GM13977 (cell line): ENCODE results near the gene KLHL29.

Experiments
- DNase-seq: peaks from one replicate; pipeline ENCODE4 v3.0.0; 2012; ENCODE audit warnings: low spot score
- in situ Hi-C: fragments of 300-500 bp; cut with MboI; formaldehyde crosslinking; loops from one replicate; pipeline ENCODE4 v1.12.0; 2022; ENCODE audit warnings: low sequenced_read_pairs, low pct_unique_long_range_greater_than_20kb, mixed read lengths, inconsistent platforms; ENCODE audit not compliant: unreplicated experiment
- TF ChIP-seq, protein P1 (sequence below): IDR thresholded peaks from 2 replicates; pipeline ENCODE4 v1.5.1; 2012; ENCODE audit warnings: mild to moderate bottlenecking, control low read depth; ENCODE audit not compliant: insufficient read depth; ENCODE audit errors: extremely low read depth, missing control alignments

The KLHL29 gene

DNA sequence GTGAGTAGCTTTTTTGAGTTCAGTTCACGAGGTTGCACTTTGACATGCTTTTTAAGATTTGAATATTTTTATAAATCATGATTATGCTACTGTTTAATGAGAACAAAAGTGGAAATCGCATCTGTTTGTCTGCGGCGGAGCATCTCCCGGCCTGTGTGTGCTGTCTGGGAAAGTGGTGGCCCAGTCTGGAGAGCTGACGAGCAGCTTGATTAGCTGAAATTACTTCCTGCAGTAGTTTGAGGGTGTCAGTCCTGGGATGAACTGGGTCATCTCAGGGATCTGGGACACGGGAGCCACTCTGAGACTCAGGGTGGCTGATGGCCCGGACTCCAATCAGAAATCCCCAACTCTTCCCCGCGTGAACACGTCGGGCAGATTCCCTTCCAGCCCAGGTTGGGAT is 115.9 kb downstream of the KLHL29 start:
- in situ Hi-C loops = no loop called here
- no peak for DNase-seq
- TF ChIP-seq, protein P1, sequence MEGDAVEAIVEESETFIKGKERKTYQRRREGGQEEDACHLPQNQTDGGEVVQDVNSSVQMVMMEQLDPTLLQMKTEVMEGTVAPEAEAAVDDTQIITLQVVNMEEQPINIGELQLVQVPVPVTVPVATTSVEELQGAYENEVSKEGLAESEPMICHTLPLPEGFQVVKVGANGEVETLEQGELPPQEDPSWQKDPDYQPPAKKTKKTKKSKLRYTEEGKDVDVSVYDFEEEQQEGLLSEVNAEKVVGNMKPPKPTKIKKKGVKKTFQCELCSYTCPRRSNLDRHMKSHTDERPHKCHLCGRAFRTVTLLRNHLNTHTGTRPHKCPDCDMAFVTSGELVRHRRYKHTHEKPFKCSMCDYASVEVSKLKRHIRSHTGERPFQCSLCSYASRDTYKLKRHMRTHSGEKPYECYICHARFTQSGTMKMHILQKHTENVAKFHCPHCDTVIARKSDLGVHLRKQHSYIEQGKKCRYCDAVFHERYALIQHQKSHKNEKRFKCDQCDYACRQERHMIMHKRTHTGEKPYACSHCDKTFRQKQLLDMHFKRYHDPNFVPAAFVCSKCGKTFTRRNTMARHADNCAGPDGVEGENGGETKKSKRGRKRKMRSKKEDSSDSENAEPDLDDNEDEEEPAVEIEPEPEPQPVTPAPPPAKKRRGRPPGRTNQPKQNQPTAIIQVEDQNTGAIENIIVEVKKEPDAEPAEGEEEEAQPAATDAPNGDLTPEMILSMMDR = no peak

DNA sequence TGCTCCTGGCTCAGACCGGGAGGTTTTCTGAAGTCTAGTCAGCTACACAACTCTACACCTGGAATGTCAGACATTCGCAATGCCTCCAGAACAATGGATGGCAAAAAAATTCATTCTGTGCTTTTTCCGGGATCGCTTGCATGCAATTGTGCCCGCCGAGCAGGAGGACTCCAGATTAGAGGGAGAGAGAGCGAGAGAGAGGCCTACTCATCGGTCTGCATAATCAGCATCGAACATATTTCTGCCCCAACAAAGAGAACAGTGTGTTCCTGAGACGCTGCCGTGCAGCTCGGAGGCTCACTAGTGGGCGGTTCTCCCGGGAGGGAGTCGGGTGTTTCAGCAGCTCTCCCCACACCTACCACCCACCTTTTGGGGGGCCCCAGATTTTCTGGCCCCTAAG is 117.1 kb downstream of the KLHL29 start:
- in situ Hi-C loops = no loop called here
- no peak for DNase-seq
- TF ChIP-seq, protein P1 = no peak

DNA sequence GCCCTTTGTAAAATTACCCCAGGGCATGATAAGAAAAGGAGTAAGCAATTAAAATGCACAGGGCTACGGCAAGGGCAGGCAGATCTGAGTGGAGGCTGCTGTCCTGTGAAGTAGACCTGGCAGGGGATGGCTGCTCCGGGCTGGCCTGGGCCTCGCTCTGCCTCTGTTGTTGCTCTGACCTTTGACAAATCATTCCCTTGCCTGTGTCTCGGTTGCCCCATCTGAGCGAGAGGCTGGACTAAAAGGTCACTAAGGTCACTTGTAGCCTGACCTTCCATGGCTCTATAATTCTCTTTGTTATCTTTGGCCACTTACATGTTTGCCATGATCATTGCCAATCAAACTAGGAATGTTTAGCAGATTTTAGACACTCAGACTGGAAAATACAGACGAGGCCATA is 118.1 kb downstream of the KLHL29 start:
- in situ Hi-C loops = no loop called here
- TF ChIP-seq, protein P1 = no peak
- DNase-seq = no peak

DNA sequence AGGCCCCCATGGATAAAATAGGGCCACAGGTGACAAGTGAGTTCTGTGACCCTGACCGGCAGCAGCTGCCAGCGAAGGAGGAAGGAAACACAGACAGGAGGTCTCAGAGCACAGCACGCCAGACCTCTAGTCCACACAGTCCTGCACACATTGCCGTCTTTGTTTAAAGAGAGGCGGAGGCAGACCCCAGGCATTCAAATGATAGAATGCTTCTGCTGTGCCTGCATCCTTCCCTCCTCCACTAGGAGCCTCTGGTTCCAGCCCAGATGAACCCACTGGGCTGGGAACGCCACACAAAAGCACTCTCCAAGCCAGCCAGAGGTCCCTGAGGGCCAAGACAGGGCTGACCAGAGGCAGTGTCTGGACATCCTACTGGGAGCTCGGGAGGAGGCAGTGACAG is 118.7 kb downstream of the KLHL29 start:
- in situ Hi-C loops = no loop called here
- DNase-seq = no peak
- TF ChIP-seq, protein P1 = no peak

DNA sequence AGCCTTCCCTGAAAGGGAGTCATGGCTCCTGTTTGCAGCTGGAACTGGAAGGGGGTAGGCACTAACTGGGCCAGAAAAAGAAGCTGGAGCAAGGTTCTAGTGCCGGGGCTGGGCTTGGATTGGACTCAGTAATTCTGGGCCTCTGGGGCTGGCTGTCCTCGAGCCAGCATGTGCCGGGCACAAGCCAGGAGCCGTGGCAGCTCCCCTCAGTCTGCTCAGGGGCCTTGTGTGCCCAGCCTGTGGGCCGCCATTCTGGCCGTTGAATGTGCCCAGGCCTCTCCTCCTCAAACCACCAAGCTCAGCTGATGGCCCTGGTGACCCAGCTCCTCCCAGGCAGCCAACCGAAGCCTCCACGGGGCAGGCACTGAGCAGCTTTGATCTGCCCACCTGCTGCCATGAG is 119.6 kb downstream of the KLHL29 start:
- in situ Hi-C loops = no loop called here
- TF ChIP-seq, protein P1 = no peak

DNA sequence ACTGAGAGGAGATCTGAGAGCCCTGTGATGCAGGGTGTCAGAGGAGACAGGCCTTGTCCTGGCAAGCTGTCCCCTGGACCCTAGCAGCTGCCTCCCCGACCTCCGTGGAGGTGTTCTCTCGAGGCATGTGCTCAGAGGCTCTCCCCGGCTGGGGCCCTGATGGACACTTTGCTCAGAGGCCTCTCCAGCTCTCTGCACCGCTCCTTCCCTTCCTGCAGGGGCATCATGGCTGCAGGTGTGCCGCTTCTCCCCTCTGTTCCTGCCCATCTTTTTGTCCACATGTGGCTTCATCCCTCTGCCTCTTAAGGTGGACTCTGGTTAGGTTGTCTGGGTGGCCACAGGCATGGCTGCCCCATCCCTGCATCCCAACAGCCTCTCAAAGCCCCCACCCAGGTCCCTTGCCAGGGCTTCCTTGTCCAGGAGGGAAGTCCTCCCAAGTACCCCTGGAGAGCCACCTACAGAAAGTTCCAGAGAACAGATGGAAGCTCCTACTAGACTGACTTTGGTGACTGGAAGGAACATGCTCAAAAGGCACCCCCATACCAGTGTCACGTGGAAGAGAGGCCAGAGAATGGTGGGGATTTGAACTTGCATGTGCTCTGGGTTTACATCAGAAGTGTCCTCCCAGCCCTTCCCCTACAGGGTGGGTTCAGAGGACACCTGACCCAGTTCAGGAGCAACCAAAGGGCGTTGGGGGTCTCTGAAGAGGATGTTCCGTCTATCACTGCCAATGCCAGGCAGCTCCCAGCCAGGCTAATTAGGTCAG is 120.4 kb downstream of the KLHL29 start:
- no peak for DNase-seq
- TF ChIP-seq, protein P1 = no peak
- in situ Hi-C loops = no loop called here

More for the DNA sequence above, 119.6 kb downstream of the KLHL29 start:
- no peak for DNase-seq
